Trophoblast cell (in vitro differentiated cells and primary cell): ENCODE results near the gene TCF12.

Source experiments
- DNase-seq, 2 donors: peaks; one replicate each; pipeline ENCODE4 v3.0.0-alpha.2; 2016
- H2AFZ ChIP-seq: 2 replicates; pipeline ENCODE4 v1.6.1; 2013; ENCODE audit warnings: low read length, moderate library complexity, mild to moderate bottlenecking; ENCODE audit not compliant: insufficient read depth, poor library complexity
- H2AK5ac ChIP-seq: 2 replicates; pipeline ENCODE4 v1.6.1; 2013; ENCODE audit warnings: mild to moderate bottlenecking, low read length
- H2BK120ac ChIP-seq: 2 replicates; pipeline ENCODE4 v1.6.1; 2013; ENCODE audit warnings: low read length, mild to moderate bottlenecking, moderate library complexity; ENCODE audit not compliant: insufficient read depth, poor library complexity
- H2BK12ac ChIP-seq: 2 replicates; pipeline ENCODE4 v1.6.1; 2013; ENCODE audit warnings: mild to moderate bottlenecking, low read length, moderate library complexity
- H2BK5ac ChIP-seq: 2 replicates; pipeline ENCODE4 v1.6.1; 2013; ENCODE audit warnings: low read length, low read depth, moderate library complexity, mild to moderate bottlenecking; ENCODE audit not compliant: poor library complexity
- H3K14ac ChIP-seq: 2 replicates; pipeline ENCODE4 v1.6.1; 2013; ENCODE audit warnings: mild to moderate bottlenecking, low read length
- H3K18ac ChIP-seq: 2 replicates; pipeline ENCODE4 v1.6.1; 2013; ENCODE audit warnings: mild to moderate bottlenecking, low read length
- H3K23ac ChIP-seq: 2 replicates; pipeline ENCODE4 v1.6.1; 2013; ENCODE audit warnings: low read length
- H3K27ac ChIP-seq: 2 replicates; pipeline ENCODE4 v1.5.1; 2013; ENCODE audit warnings: low read depth, mild to moderate bottlenecking, inconsistent platforms, low read length, moderate library complexity
- H3K27me3 ChIP-seq: 2 replicates; pipeline ENCODE4 v1.6.1; 2013; ENCODE audit warnings: inconsistent platforms, mild to moderate bottlenecking, low read length, moderate library complexity; ENCODE audit not compliant: insufficient read depth
- H3K36me3 ChIP-seq, 2 experiments: 1 replicate in 1 of 2; 2 replicates in 1 of 2; pipeline ENCODE4 v1.6.1; 2013; ENCODE audit warnings: low read length in 2 of 2, mild to moderate bottlenecking in 2 of 2, moderate library complexity in 1 of 2; ENCODE audit not compliant: insufficient read depth in 2 of 2, control insufficient read depth in 1 of 2
- H3K4ac ChIP-seq: 2 replicates; pipeline ENCODE4 v1.6.1; 2013; ENCODE audit warnings: low read depth, mild to moderate bottlenecking, low read length, moderate library complexity
- H3K4me1 ChIP-seq, 2 experiments: 1 replicate in 1 of 2; 2 replicates in 1 of 2; pipeline ENCODE4 v1.6.1; 2013; ENCODE audit warnings: low read length in 2 of 2, mild to moderate bottlenecking in 2 of 2, moderate library complexity in 1 of 2; ENCODE audit not compliant: insufficient read depth in 2 of 2, control insufficient read depth in 1 of 2
- H3K4me2 ChIP-seq: 2 replicates; pipeline ENCODE4 v1.6.1; 2013; ENCODE audit warnings: inconsistent platforms, mild to moderate bottlenecking, low read length, moderate library complexity
- H3K4me3 ChIP-seq: 2 replicates; pipeline ENCODE4 v1.5.1; 2013; ENCODE audit warnings: mild to moderate bottlenecking, low read depth, low read length, inconsistent platforms
- H3K79me1 ChIP-seq: one replicate; pipeline ENCODE4 v1.6.1; 2013; ENCODE audit warnings: low read length
- H3K79me2 ChIP-seq: 2 replicates; pipeline ENCODE4 v1.6.1; 2013; ENCODE audit warnings: low read length, mild to moderate bottlenecking; ENCODE audit not compliant: control insufficient read depth, insufficient read depth, poor library complexity
- H3K9ac ChIP-seq: 2 replicates; pipeline ENCODE4 v1.6.1; 2013; ENCODE audit warnings: mild to moderate bottlenecking, low read length
- H3K9me3 ChIP-seq: 2 replicates; pipeline ENCODE4 v1.6.1; 2013; ENCODE audit warnings: low read depth, mild to moderate bottlenecking, control low read depth, inconsistent platforms, low read length; ENCODE audit not compliant: insufficient read depth
- H4K12ac ChIP-seq: 2 replicates; pipeline ENCODE4 v1.6.1; 2013; ENCODE audit warnings: low read depth, mild to moderate bottlenecking, low read length, moderate library complexity
- H4K8ac ChIP-seq: 2 replicates; pipeline ENCODE4 v1.6.1; 2013; ENCODE audit warnings: low read depth, mild to moderate bottlenecking, low read length, moderate library complexity
- H4K91ac ChIP-seq: one replicate; pipeline ENCODE4 v1.6.1; 2013; ENCODE audit warnings: low read depth, mild to moderate bottlenecking, low read length, moderate library complexity
- WGBS: extraction: QIAGEN DNeasy Blood & Tissue Kit; methylation state at CpG from one replicate; pipeline ENCODE4 v1.1.7; 2013; ENCODE audit warnings: missing lambda C conversion rate; ENCODE audit not compliant: insufficient read length, insufficient coverage; ENCODE audit errors: extremely low coverage; 5-methylcytosine and 5-hydroxymethylcytosine counted together

The TCF12 gene

GRCh38 chr15:57335293-57335715, 416.9 kb downstream of the TCF12 start:
- H2BK120ac ChIP-seq: no peak overlapping the region
- DNase-seq: no peak
- no peak overlapping the region for H2AFZ ChIP-seq
- no peak overlapping the region for H3K14ac ChIP-seq
- no peak overlapping the region for H3K4me2 ChIP-seq
- H2AK5ac ChIP-seq: no peak overlapping the region
- no peak overlapping the region for H4K8ac ChIP-seq
- H2BK5ac ChIP-seq: no peak overlapping the region
- no peak overlapping the region for H3K23ac ChIP-seq
- H4K91ac ChIP-seq: no peak overlapping the region
- H4K12ac ChIP-seq: no peak overlapping the region
- no peak overlapping the region for H3K4me3 ChIP-seq
- H3K27me3 ChIP-seq: no peaks in the 10 kb centered on the region
- peaks cover 15 to 22% of the 10 kb centered on the region in 2 experiments for H3K4me1 ChIP-seq
- peaks cover 2% of the 10 kb centered on the region for H3K79me1 ChIP-seq
- no peak overlapping the region for H3K27ac ChIP-seq
- no peaks in the 10 kb centered on the region for H3K9me3 ChIP-seq
- H3K79me2 ChIP-seq: no peaks in the 10 kb centered on the region
- no peak overlapping the region for H3K4ac ChIP-seq
- no peaks in the 10 kb centered on the region for H3K36me3 ChIP-seq
- no peak overlapping the region for H2BK12ac ChIP-seq
- WGBS: no CpG with 5 or more reads among the region's 6 CpGs
- no peak overlapping the region for H3K18ac ChIP-seq
- H3K9ac ChIP-seq: no peak overlapping the region

GRCh38 chr15:57335719-57336118, 417.3 kb downstream of the TCF12 start:
- peak in 1 of 2 donors; percentile 13 for DNase-seq
- H3K9me3 ChIP-seq: no peaks in the 10 kb centered on the region
- H2AK5ac ChIP-seq: no peak overlapping the region
- H3K18ac ChIP-seq: no peak overlapping the region
- H3K4me3 ChIP-seq: no peak overlapping the region
- no peak overlapping the region for H2BK120ac ChIP-seq
- no peak overlapping the region for H3K4me2 ChIP-seq
- H3K23ac ChIP-seq: no peak overlapping the region
- H3K4ac ChIP-seq: no peak overlapping the region
- H2AFZ ChIP-seq: no peak overlapping the region
- H4K12ac ChIP-seq: no peak overlapping the region
- no peak overlapping the region for H2BK12ac ChIP-seq
- H3K36me3 ChIP-seq: no peaks in the 10 kb centered on the region
- no peak overlapping the region for H4K91ac ChIP-seq
- H3K27ac ChIP-seq: no peak overlapping the region
- H4K8ac ChIP-seq: no peak overlapping the region
- no peaks in the 10 kb centered on the region for H3K27me3 ChIP-seq
- no peaks in the 10 kb centered on the region for H3K79me2 ChIP-seq
- no peak overlapping the region for H2BK5ac ChIP-seq
- peaks cover 2% of the 10 kb centered on the region for H3K79me1 ChIP-seq
- no peak overlapping the region for H3K14ac ChIP-seq
- H3K4me1 ChIP-seq: peaks cover 15 to 22% of the 10 kb centered on the region in 2 experiments
- WGBS: no CpG with 5 or more reads among the region's 7 CpGs
- no peak overlapping the region for H3K9ac ChIP-seq

- no peak overlapping the region for H3K4ac ChIP-seq
- DNase-seq: peak in 1 of 2 donors; percentile 28
- H3K14ac ChIP-seq: no peak overlapping the region
- H3K4me1 ChIP-seq: peaks cover 15 to 19% of the 10 kb centered on the region in 2 experiments
- H3K27ac ChIP-seq: no peak overlapping the region
- H3K79me1 ChIP-seq: peaks cover 2% of the 10 kb centered on the region
- no peak overlapping the region for H2BK120ac ChIP-seq
- no peak overlapping the region for H2AFZ ChIP-seq
- no peaks in the 10 kb centered on the region for H3K9me3 ChIP-seq
- no peaks in the 10 kb centered on the region for H3K27me3 ChIP-seq
- no peak overlapping the region for H3K23ac ChIP-seq
- H2AK5ac ChIP-seq: no peak overlapping the region
- no peak overlapping the region for H3K18ac ChIP-seq
- no peak overlapping the region for H3K4me2 ChIP-seq
- no peaks in the 10 kb centered on the region for H3K36me3 ChIP-seq
- WGBS: no CpG with 5 or more reads among the region's 15 CpGs
- no peak overlapping the region for H4K12ac ChIP-seq
- H4K91ac ChIP-seq: no peak overlapping the region
- H4K8ac ChIP-seq: no peak overlapping the region
- no peaks in the 10 kb centered on the region for H3K79me2 ChIP-seq
- H3K4me3 ChIP-seq: no peak overlapping the region
- no peak overlapping the region for H3K9ac ChIP-seq
- no peak overlapping the region for H2BK12ac ChIP-seq
- no peak overlapping the region for H2BK5ac ChIP-seq
These were observed 419.5 kb downstream of the TCF12 start for GRCh38 chr15:57337868-57338411.

- Histone ChIP-seq H3K79me1 (no peaks in the 10 kb centered on the region), H4K8ac (no peak overlapping the region), H2BK5ac (no peak overlapping the region), H3K9me3 (no peaks in the 10 kb centered on the region), H3K4me3 (no peak overlapping the region), H3K14ac (no peak overlapping the region), H2BK120ac (no peak overlapping the region), H3K27me3 (no peaks in the 10 kb centered on the region), H3K4me2 (no peak overlapping the region), H3K27ac (no peak overlapping the region), H4K12ac (no peak overlapping the region), H3K4me1 (peaks cover 9 to 14% of the 10 kb centered on the region in 2 experiments), H2BK12ac (no peak overlapping the region), H3K36me3 (no peaks in the 10 kb centered on the region), H3K18ac (no peak overlapping the region), H3K9ac (no peak overlapping the region), H3K79me2 (no peaks in the 10 kb centered on the region), H2AFZ (no peak overlapping the region), H4K91ac (no peak overlapping the region), H3K23ac (no peak overlapping the region), H2AK5ac (no peak overlapping the region), H3K4ac (no peak overlapping the region)
- WGBS: no CpG with 5 or more reads among the region's 5 CpGs
- DNase-seq: no peak
These were observed 420.9 kb downstream of the TCF12 start for GRCh38 chr15:57339321-57339720.
